SH-SY5Y (cell line): ENCODE measurements around the gene CAMKK1.

Experiments
- GATA2 ChIP-seq: IDR thresholded peaks from 2 replicates; pipeline ENCODE4 v1.6.1; 2011; ENCODE audit warnings: mild to moderate bottlenecking, low read depth, low read length
- GATA3 ChIP-seq: IDR thresholded peaks from 2 replicates; pipeline ENCODE4 v1.6.1; 2011; ENCODE audit warnings: low read depth, mild to moderate bottlenecking, low read length, moderate library complexity

GRCh38 chr17:3905017-3905520, 12.2 kb upstream of the CAMKK1 start:
- TF ChIP-seq GATA3, result no peak
- no peak for TF ChIP-seq GATA2
